GM23248 (cell line): ENCODE results near the gene TMC6. TPM values are rescaled to one million over a fixed set of nuclear protein-coding genes. Genes with fewer than 3 reads are reported as not detected.
"Not testable (repeated sequence)": the region's sequence is repeated elsewhere in the genome, so short reads cannot be mapped to it uniquely, and the experiment has no call there.

Experiments
- DNase-seq: peaks from one replicate; pipeline ENCODE4 v3.0.0-alpha.2; 2015
- H2AFZ ChIP-seq: fragments of 200-600 bp; sonication (generic); 2 replicates; pipeline ENCODE4 v1.6.1; 2016; ENCODE audit warnings: antibody characterized with exemption
- H3F3A ChIP-seq: fragments of 200-600 bp; sonication (generic); 2 replicates; pipeline ENCODE4 v1.6.1; 2016; ENCODE audit warnings: mild to moderate bottlenecking, antibody characterized with exemption, mixed run types; ENCODE audit not compliant: insufficient read depth
- H3K27ac ChIP-seq: fragments of 200-600 bp; sonication (generic); 2 replicates; pipeline ENCODE4 v1.5.1; 2016; ENCODE audit warnings: mild to moderate bottlenecking
- H3K27me3 ChIP-seq: fragments of 200-600 bp; sonication (generic); replicated peaks from 2 replicates; pipeline ENCODE4 v1.6.1; 2016; ENCODE audit warnings: mild to moderate bottlenecking; ENCODE audit not compliant: insufficient read depth
- H3K36me3 ChIP-seq: fragments of 200-600 bp; sonication (generic); 2 replicates; pipeline ENCODE4 v1.6.1; 2016; ENCODE audit warnings: low read depth, mild to moderate bottlenecking
- H3K4me1 ChIP-seq: fragments of 200-600 bp; sonication (generic); 2 replicates; pipeline ENCODE4 v1.6.1; 2016; ENCODE audit warnings: mild to moderate bottlenecking; ENCODE audit not compliant: insufficient read depth
- H3K4me2 ChIP-seq: fragments of 200-600 bp; sonication (generic); one replicate; pipeline ENCODE4 v1.6.1; 2016; ENCODE audit warnings: mild to moderate bottlenecking; ENCODE audit not compliant: unreplicated experiment
- H3K4me3 ChIP-seq: fragments of 200-600 bp; sonication (generic); 2 replicates; pipeline ENCODE4 v1.5.1; 2016; ENCODE audit warnings: mild to moderate bottlenecking
- H3K79me2 ChIP-seq: fragments of 200-600 bp; sonication (generic); 2 replicates; pipeline ENCODE4 v1.6.1; 2016; ENCODE audit warnings: mild to moderate bottlenecking; ENCODE audit not compliant: insufficient read depth
- H3K9ac ChIP-seq: fragments of 200-600 bp; sonication (generic); 2 replicates; pipeline ENCODE4 v1.6.1; 2016; ENCODE audit warnings: mild to moderate bottlenecking
- H3K9me2 ChIP-seq: fragments of 200-600 bp; sonication (generic); 2 replicates; pipeline ENCODE4 v1.6.1; 2016; ENCODE audit warnings: mixed run types, mild to moderate bottlenecking, moderate library complexity; ENCODE audit not compliant: insufficient read depth
- H3K9me3 ChIP-seq: fragments of 200-600 bp; sonication (generic); one replicate; pipeline ENCODE4 v1.6.1; 2017; ENCODE audit warnings: low read depth
- H4K20me1 ChIP-seq: fragments of 200-600 bp; sonication (generic); 2 replicates; pipeline ENCODE4 v1.6.0; 2016; ENCODE audit not compliant: insufficient read depth
- EZH2 ChIP-seq: fragments of 200-600 bp; sonication (generic); IDR thresholded peaks from 2 replicates; pipeline ENCODE4 v1.6.1; 2018; ENCODE audit warnings: antibody characterized with exemption, mild to moderate bottlenecking; ENCODE audit not compliant: insufficient read depth, poor library complexity, severe bottlenecking
- EZH2phosphoT487 ChIP-seq: fragments of 200-600 bp; sonication (generic); IDR thresholded peaks from 2 replicates; pipeline ENCODE4 v1.6.1; 2018; ENCODE audit warnings: antibody characterized with exemption, moderate library complexity, mild to moderate bottlenecking, low read depth; ENCODE audit not compliant: insufficient read depth
- WGBS, 2 experiments: methylation state at CpG; one replicate each; pipeline ENCODE4 v1.1.6; 2015 to 2017; ENCODE audit warnings: low lambda C conversion rate in 2 of 2, low coverage in 1 of 2; ENCODE audit errors: missing lambda C conversion rate in 2 of 2; 5-methylcytosine and 5-hydroxymethylcytosine counted together
- in situ Hi-C: fragments of 300-500 bp; cut with MboI; formaldehyde crosslinking; loops from 2 replicates; pipeline ENCODE4 v1.15.0; 2020
- polyA plus RNA-seq: library from polyadenylated mRNA; unstranded; fragments of >200 nt; fragmentation: Nextera tagmentation; extraction: Ambion mirVana; gene quantifications from 2 replicates; pipeline ENCODE4 v1.2.1, GENCODE V29; 2016
- total RNA-seq: library from RNA; depleted of rRNA; stranded (reverse); fragments of >200 nt; shearing (Covaris generic); gene quantifications from 2 replicates; pipeline ENCODE4 v1.2.3, GENCODE V29; 2014

The TMC6 gene
- total and polyA plus RNA-seq, 2 experiments from 2014 or later: not detected

DNA sequence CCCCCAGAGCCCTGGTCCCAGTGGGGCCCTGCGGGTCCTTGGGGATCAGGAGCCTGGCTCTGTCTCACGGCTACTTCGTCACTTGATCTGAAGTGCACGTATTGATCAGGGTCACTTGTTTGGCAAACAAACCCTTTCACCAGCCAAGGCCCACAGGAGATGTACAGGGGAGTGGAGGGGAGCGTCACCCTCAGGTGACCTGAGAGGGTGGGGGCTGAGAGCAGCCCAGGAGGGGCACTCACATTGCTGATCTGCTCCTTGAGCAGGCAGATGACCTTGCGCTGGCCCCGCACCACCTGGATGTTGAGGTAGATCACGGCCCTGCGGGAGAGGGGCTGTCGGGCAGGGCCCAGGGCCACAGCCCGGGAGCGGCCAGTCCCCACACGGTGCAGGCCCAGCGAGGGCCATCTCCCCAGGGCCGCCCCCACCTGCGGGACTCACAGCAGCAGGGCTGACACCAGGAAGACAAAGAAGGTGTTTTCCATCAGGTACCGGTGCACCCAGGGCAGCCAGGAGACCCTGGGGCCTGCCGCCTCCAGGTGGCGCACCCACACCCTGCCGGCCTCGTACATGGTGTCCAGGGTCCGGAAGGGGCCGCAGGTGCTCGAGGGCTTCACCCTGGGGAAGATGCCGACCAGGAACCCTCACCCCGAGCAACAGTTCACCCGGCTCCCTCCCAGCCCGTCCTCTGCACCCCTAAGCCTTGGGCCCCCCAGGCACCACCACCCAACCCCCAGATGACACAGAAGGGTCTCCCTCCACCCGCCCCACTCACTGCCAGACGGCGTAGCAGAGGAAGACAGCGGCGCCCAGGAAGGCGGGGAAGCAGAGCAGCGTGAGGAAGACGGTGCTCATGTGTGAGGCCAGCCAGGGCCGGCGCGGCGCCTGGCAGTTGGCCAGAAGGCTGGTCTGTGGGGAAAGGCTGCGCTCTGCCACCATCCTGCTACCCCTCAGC lies 11.3 kb downstream of the TMC6 start:
- no peaks in the 10 kb centered on the region for H3K4me1 ChIP-seq
- TF ChIP-seq EZH2phosphoT487 (no peak), EZH2 (no peak)

DNA sequence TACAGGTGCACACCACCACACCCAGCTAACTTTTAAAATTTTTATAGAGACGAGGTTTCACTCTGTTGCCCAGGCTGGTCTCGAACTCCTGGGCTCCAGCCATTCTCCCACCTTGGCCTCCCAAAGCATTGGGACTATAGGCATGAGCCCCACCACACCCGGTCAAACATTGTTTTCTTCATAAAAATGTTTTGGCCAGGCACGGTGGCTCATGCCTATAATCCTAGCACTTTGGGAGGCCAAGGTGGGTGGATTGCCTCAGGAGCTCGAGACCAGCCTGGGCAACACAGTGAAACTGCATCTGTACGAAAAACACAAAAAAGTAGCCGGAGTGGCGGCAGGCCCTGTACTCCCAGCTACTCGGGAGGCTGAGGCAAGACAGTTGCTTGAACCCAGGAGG lies 12.1 kb downstream of the TMC6 start:
- TF ChIP-seq EZH2phosphoT487 (no peak), EZH2 (no peak)
- Histone ChIP-seq H3K36me3 (no peaks in the 10 kb centered on the region), H3K9me3 (no peaks in the 10 kb centered on the region), H3K79me2 (no peaks in the 10 kb centered on the region), H3K4me3 (no peak overlapping the region), H3K9me2 (no peaks in the 10 kb centered on the region), H4K20me1 (no peaks in the 10 kb centered on the region), H3K27me3 (peaks cover 19% of the 10 kb centered on the region), H3K4me1 (no peaks in the 10 kb centered on the region), H2AFZ (no peak overlapping the region), H3F3A (no peaks in the 10 kb centered on the region), H3K9ac (no peak overlapping the region), H3K4me2 (no peak overlapping the region), H3K27ac (no peak overlapping the region)
- no peak for DNase-seq
- 75 to 79% methylated on average over 9 of the region's 9 CpGs for WGBS, 2 experiments
- in situ Hi-C loops: no loop called here

More for the DNA sequence above, 11.3 kb downstream of the TMC6 start:
- WGBS, 2 experiments: 68 to 75% methylated on average over 33 to 41 of the region's 41 CpGs
- no peak overlapping the region for H3K27ac ChIP-seq
- no peaks in the 10 kb centered on the region for H3K9me2 ChIP-seq
- H3K79me2 ChIP-seq: no peaks in the 10 kb centered on the region
- no peak overlapping the region for H3K4me2 ChIP-seq
- H3K4me3 ChIP-seq: no peak overlapping the region
- no peak overlapping the region for H2AFZ ChIP-seq
- in situ Hi-C loops: no loop called here
- H3K27me3 ChIP-seq: peaks cover 19% of the 10 kb centered on the region
- DNase-seq: no peak
- no peaks in the 10 kb centered on the region for H3K36me3 ChIP-seq
- no peak overlapping the region for H3K9ac ChIP-seq
- no peaks in the 10 kb centered on the region for H3F3A ChIP-seq
- no peaks in the 10 kb centered on the region for H4K20me1 ChIP-seq
- H3K9me3 ChIP-seq: no peaks in the 10 kb centered on the region

DNA sequence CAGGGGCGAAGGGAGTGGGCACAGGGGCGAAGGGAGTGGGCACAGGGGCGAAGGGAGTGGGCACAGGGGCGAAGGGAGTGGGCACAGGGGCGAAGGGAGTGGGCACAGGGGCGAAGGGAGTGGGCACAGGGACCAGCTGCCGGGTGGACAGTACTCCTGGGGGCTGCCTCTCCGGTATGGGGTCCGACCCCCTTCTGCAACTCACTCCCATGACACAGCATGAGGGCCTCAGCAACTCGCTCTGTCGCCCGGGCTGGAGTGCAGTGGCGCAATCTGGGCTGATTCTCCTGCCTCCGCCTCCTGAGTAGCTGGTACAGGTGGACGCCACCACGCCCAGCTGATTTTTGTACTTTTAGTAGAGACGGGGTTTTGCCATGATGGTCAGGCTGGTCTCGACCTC lies 12.8 kb downstream of the TMC6 start:
- H3K4me3 ChIP-seq, H3K9me3 ChIP-seq, H3K9me2 ChIP-seq, H3K79me2 ChIP-seq, H3F3A ChIP-seq, H2AFZ ChIP-seq, in situ Hi-C loops, H3K4me2 ChIP-seq, H3K27ac ChIP-seq, H4K20me1 ChIP-seq, H3K9ac ChIP-seq, H3K36me3 ChIP-seq, DNase-seq, H3K4me1 ChIP-seq: not testable (repeated sequence)
- peaks cover 19% of the 10 kb centered on the region for H3K27me3 ChIP-seq
- WGBS, 2 experiments: 73 to 82% methylated on average over 10 to 17 of the region's 18 CpGs

DNA sequence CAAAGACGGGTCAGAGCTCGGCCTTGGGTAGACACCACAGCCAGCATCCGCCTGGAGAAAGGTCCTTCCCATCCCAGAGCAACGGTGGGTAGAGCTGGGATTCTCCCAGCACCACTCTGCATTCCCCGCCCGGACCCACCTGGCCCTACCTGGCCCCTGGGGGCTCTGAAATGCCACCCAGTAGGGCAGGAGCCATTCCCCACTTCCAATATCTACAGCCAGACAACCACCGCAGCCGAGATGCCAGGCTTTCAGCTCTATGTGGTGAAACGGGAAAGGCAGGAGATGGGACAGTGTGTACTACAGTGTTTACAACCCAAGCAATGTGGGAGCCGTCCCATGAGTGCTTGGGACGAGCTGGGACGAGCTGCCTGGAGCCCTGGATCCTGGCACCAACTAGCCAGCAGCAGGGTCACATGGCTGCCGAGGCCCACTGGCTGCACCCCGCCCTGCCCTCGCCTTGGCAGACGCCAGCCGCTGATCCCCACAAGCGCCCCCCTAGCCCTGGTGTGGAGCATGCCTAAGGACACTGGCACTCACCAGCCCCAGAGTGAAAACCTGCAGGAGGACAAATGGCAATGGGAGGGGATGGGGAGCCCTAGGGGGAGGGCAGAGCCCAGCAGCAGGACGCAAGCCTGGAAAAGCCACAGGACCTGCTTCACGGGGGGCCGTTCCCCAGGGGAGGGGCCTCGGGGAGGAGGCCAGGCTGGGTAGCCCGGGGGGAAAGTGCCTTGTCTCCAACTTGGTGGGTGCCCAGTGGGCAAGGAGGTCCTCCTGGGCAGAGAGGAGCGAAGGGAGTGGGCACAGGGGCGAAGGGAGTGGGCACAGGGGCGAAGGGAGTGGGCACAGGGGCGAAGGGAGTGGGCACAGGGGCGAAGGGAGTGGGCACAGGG lies 13.5 kb downstream of the TMC6 start:
- no peak overlapping the region for H3K4me3 ChIP-seq
- no peaks in the 10 kb centered on the region for H3K9me2 ChIP-seq
- TF ChIP-seq EZH2phosphoT487 (no peak), EZH2 (no peak)
- H3K36me3 ChIP-seq: no peaks in the 10 kb centered on the region
- H3K9me3 ChIP-seq: no peaks in the 10 kb centered on the region
- in situ Hi-C loops: no loop called here
- DNase-seq: no peak
- no peak overlapping the region for H3K9ac ChIP-seq
- no peaks in the 10 kb centered on the region for H3F3A ChIP-seq
- H2AFZ ChIP-seq: no peak overlapping the region
- WGBS, 2 experiments: 23 to 32% methylated on average over 21 to 28 of the region's 28 CpGs
- H3K79me2 ChIP-seq: no peaks in the 10 kb centered on the region
- H3K4me1 ChIP-seq: no peaks in the 10 kb centered on the region
- H3K27me3 ChIP-seq: peaks cover 19% of the 10 kb centered on the region
- no peaks in the 10 kb centered on the region for H4K20me1 ChIP-seq
- H3K4me2 ChIP-seq: no peak overlapping the region
- no peak overlapping the region for H3K27ac ChIP-seq
